OCI-LY3 (cell line): Measurements from ENCODE around the gene RECK.
"Not testable (repeated sequence)": the region's sequence is repeated elsewhere in the genome, so short reads cannot be mapped to it uniquely, and the experiment has no call there.

Experiments
- H2AFZ ChIP-seq: fragments of 200-600, 300-600 bp; shearing (Covaris generic); 2 replicates; pipeline ENCODE4 v1.6.0; 2014; ENCODE audit warnings: antibody characterized with exemption, low read depth, low read length
- H3K27ac ChIP-seq: fragments of 200-600, 300-600 bp; sonication (generic); 2 replicates; pipeline ENCODE4 v1.5.1; 2014; ENCODE audit warnings: mild to moderate bottlenecking, low read length, moderate library complexity, mixed read lengths
- H3K27me3 ChIP-seq: fragments of 200-600, 300-600 bp; sonication (generic); 2 replicates; pipeline ENCODE4 v1.6.1; 2014; ENCODE audit warnings: low read depth, low read length, mixed read lengths
- H3K36me3 ChIP-seq: fragments of 200-600, 300-600 bp; sonication (generic); replicated peaks from 2 replicates; pipeline ENCODE3; 2014; ENCODE audit warnings: low read depth, low read length, mixed read lengths
- H3K4me1 ChIP-seq: fragments of 300-600, 200-600 bp; sonication (generic); 2 replicates; pipeline ENCODE4 v1.6.1; 2014; ENCODE audit warnings: low read length, mixed read lengths
- H3K4me2 ChIP-seq: fragments of 200-600, 300-600 bp; sonication (generic); 2 replicates; pipeline ENCODE4 v1.6.1; 2014; ENCODE audit warnings: low read length, mixed read lengths
- H3K4me3 ChIP-seq: fragments of 300-600, 200-600 bp; sonication (generic); 2 replicates; pipeline ENCODE4 v1.5.1; 2014; ENCODE audit warnings: antibody characterized with exemption, mild to moderate bottlenecking, low read length, moderate library complexity
- H3K79me2 ChIP-seq: fragments of 300-600, 200-600 bp; shearing (Covaris generic); 2 replicates; pipeline ENCODE4 v1.6.1; 2014; ENCODE audit warnings: mild to moderate bottlenecking, low read length, mixed read lengths
- H3K9ac ChIP-seq: fragments of 300-600, 200-600 bp; shearing (Covaris generic); 2 replicates; pipeline ENCODE4 v1.6.0; 2014; ENCODE audit warnings: mild to moderate bottlenecking, low read length, moderate library complexity
- H3K9me3 ChIP-seq: fragments of 200-600, 300-600 bp; shearing (Covaris generic); 2 replicates; pipeline ENCODE4 v1.6.1; 2014; ENCODE audit warnings: low read length, mixed read lengths; ENCODE audit not compliant: insufficient read depth
- H4K20me1 ChIP-seq: fragments of 200-600, 300-600 bp; sonication (generic); 2 replicates; pipeline ENCODE4 v1.6.1; 2016; ENCODE audit warnings: low read length, mixed read lengths; ENCODE audit not compliant: insufficient read depth
- EZH2phosphoT487 ChIP-seq: fragments of 200-600 bp; shearing (Covaris generic); IDR thresholded peaks from 2 replicates; pipeline ENCODE4 v1.6.1; 2018; ENCODE audit warnings: antibody characterized with exemption, mixed run types, low read depth
- TF ChIP-seq, protein P1 (sequence below): fragments of 200-600, 300-600 bp; sonication (generic); IDR thresholded peaks from 2 replicates; pipeline ENCODE4 v1.5.1; 2014; ENCODE audit warnings: antibody characterized with exemption, low read length, low read depth

RECK gene

GRCh38 chr9:36036780-36037548 is at the start of gene RECK:
Gene RECK, plus strand, starts transcription at chr9:36036913. Its CDS starts 86 bp downstream, at chr9:36036999.
- peaks cover 6% of the 10 kb centered on the region for H3K27me3 ChIP-seq
- no peaks in the 10 kb centered on the region for H4K20me1 ChIP-seq
- TF ChIP-seq EZH2phosphoT487, result no peak
- TF ChIP-seq, protein P1, sequence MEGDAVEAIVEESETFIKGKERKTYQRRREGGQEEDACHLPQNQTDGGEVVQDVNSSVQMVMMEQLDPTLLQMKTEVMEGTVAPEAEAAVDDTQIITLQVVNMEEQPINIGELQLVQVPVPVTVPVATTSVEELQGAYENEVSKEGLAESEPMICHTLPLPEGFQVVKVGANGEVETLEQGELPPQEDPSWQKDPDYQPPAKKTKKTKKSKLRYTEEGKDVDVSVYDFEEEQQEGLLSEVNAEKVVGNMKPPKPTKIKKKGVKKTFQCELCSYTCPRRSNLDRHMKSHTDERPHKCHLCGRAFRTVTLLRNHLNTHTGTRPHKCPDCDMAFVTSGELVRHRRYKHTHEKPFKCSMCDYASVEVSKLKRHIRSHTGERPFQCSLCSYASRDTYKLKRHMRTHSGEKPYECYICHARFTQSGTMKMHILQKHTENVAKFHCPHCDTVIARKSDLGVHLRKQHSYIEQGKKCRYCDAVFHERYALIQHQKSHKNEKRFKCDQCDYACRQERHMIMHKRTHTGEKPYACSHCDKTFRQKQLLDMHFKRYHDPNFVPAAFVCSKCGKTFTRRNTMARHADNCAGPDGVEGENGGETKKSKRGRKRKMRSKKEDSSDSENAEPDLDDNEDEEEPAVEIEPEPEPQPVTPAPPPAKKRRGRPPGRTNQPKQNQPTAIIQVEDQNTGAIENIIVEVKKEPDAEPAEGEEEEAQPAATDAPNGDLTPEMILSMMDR, result no peak
- H2AFZ ChIP-seq, result peak within 1 kb of the TSS; percentile 96
- H3K4me3 ChIP-seq, result peak within 1 kb of the TSS; percentile 94
- H3K79me2 ChIP-seq, result peaks cover 12% of the 10 kb centered on the region
- no peaks in the 10 kb centered on the region for H3K9me3 ChIP-seq
- H3K36me3 ChIP-seq, result no peaks in the 10 kb centered on the region
- H3K27ac ChIP-seq, result no peak within 1 kb of the TSS
- peaks cover 7% of the 10 kb centered on the region for H3K4me1 ChIP-seq
- H3K9ac ChIP-seq, result peak within 1 kb of the TSS; percentile 76
- peak within 1 kb of the TSS; percentile 100 for H3K4me2 ChIP-seq

- Histone ChIP-seq H3K4me2 (no peak overlapping the region), H3K79me2 (no peaks in the 10 kb centered on the region), H3K9ac (no peak overlapping the region), H3K4me3 (no peak overlapping the region), H3K36me3 (no peaks in the 10 kb centered on the region), H2AFZ (no peak overlapping the region), H4K20me1 (no peaks in the 10 kb centered on the region), H3K9me3 (no peaks in the 10 kb centered on the region), H3K27ac (no peak overlapping the region), H3K4me1 (peaks cover 4% of the 10 kb centered on the region; the same call in 1 of the 2 replicates), H3K27me3 (peaks cover 22% of the 10 kb centered on the region)
- TF ChIP-seq, protein P1, result no peak
- no peak for TF ChIP-seq EZH2phosphoT487
These were observed 46.6 kb upstream of the RECK start for GRCh38 chr9:35990155-35990554.

- H3K9ac ChIP-seq, H3K27ac ChIP-seq, H2AFZ ChIP-seq, H3K36me3 ChIP-seq, H3K9me3 ChIP-seq, H4K20me1 ChIP-seq, H3K4me1 ChIP-seq, H3K4me2 ChIP-seq, H3K4me3 ChIP-seq, H3K79me2 ChIP-seq: not testable (repeated sequence)
- peaks cover 20% of the 10 kb centered on the region for H3K27me3 ChIP-seq
These were observed 43.6 kb upstream of the RECK start for GRCh38 chr9:35993136-35993535.

- H3K4me1 ChIP-seq, result peaks cover 8% of the 10 kb centered on the region; the same call in 1 of the 2 replicates
- no peak overlapping the region for H3K4me3 ChIP-seq
- TF ChIP-seq EZH2phosphoT487, result no peak
- TF ChIP-seq, protein P1, result no peak
- H3K27me3 ChIP-seq, result peaks cover 16% of the 10 kb centered on the region
- H3K4me2 ChIP-seq, result no peak overlapping the region
- no peaks in the 10 kb centered on the region for H3K9me3 ChIP-seq
- H3K9ac ChIP-seq, result no peak overlapping the region
- no peak overlapping the region for H3K27ac ChIP-seq
- H3K36me3 ChIP-seq, result peaks cover 5% of the 10 kb centered on the region
- no peaks in the 10 kb centered on the region for H4K20me1 ChIP-seq
- H3K79me2 ChIP-seq, result no peaks in the 10 kb centered on the region
- H2AFZ ChIP-seq, result no peak overlapping the region
These were observed 42.6 kb upstream of the RECK start for GRCh38 chr9:35993976-35994720.
